Hematopoietic multipotent progenitor cell treated with erythropoietin and hydrocortisone succinate and interleukin-3 and kit ligand, for 17 days (in vitro differentiated cells): ENCODE measurements around the gene SOHLH2.

ENCODE experiments used
- DNase-seq: peaks from one replicate; pipeline ENCODE4 v3.0.0-alpha.2; 2015; ENCODE audit warnings: low spot score

Gene SOHLH2

DNA sequence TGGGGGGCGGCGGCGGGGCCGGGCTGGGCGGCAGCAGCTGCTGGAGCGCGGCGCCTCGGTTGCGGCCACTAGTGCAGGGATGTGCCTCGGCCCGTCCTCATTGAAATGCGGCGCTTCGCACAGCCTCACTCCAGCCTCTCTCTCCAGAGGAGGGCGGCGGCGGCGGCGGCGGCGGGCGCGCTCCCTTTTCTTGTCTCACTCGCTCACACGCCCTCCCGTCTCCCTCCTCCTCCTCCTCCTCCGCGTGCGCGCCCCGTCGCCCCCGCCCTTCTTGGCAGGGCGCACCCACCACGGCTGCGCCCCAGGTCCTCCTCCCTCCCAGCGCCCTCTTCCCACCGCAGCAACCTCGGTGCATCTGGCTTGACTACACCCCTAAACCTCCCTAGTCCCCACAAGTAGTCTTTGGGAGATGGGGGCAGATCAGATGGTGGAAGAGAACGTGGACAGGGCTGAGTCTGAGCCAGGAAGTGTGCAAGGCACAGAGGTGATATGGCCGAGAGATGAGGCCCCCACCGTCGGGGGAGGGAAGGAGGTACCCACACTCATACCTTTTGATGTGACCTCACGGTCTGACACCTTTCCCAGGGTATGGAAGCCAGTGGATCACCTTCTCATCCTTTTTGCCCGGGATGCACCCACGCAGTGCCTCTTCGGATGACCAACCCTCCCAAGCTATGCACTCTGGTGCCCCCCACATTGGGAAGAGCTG, 83.0 kb downstream of the SOHLH2 start, which contains the start of gene DCLK1:
TSS of gene DCLK1 (minus strand) at position 161 of the 709 bp plus-strand sequence.
- no peak for DNase-seq

DNA sequence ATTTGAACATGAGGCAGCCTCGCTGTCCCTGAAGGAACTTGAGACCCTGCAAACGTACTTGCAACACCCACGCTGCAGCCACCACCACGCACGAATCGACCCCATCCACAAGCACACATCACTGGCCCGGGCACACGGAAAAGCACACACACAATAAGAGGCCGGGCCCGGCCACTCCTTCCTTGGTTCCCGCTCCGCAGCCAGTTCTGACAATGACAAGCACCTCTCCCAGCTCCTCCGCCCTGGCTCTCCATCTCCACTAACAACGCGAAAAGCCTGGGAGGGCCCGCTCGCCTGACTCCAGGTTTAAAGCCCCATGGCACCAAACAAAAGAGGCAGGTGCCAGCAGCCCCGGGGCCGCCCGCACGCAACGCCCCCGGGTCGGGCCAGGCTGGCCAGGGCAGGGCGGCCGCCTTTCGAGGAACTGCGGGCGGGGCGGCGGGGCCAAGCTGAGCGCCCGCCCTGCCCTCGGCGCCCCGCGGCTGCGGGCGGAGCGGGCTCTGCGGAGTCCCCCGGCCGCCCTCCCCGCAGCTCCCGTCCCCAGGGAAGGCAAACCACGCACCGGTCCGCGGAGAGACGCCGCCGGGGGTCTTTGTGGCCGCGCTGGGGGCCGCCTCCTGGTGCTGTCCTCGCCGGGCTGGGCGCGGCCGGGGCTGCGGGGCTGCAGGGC, 83.7 kb downstream of the SOHLH2 start:
- DNase-seq, result no peak

DNA sequence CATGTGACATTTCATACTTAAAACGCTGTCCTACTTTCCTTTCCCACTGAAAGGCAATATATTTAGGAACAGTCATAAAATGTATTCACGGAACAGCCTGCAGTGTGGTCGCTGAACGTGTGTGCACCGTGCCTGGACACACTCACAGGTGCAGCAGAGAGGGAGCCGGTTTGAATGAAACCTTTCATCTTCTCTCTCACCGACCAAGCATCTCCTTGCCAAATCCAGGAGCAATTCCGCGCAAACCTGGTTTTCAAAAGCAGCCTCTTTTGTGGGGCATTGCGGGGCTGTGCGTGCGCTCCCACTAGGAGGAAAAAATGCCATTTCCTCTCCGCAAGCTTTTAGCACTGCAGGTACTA, 84.2 kb downstream of the SOHLH2 start:
- DNase-seq, result no peak

DNA sequence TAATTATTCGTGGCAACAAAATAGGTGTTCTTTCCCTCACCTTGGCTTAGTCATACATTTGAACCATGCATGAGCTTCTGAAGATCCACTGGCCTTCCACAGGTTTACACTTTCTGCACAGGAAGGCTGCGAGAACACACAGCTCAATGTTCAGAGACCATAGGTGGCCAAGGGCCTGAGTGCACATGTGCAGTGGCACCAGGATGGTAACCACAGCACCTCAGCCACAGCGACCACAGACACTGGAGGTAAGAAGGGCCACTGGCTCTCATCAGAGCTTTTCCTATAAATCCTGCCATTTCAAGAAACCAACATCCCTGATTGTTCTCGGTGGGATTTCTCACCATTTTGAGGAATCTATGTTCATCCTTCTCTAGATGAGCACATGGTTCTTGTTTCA, 84.8 kb downstream of the SOHLH2 start:
- DNase-seq, result no peak

DNA sequence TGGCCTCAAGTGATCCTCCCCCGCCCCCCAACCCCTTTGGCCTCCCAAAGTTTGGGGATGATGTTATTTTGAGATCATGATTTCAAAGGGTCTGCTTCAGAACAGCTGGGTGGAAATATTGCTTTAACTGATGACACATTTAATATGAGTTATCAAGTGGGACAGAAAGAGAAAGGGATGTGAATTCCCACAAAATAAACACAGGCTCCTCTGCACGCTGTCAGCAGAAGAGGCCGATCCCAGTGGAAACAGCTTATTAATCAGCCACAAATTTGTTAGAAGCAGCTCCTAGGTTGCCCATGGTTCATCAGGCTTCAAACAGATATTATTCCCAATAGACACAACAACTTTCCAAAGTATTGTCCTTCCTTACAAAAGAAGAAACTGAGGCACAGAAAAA, 87.9 kb downstream of the SOHLH2 start:
- no peak for DNase-seq

DNA sequence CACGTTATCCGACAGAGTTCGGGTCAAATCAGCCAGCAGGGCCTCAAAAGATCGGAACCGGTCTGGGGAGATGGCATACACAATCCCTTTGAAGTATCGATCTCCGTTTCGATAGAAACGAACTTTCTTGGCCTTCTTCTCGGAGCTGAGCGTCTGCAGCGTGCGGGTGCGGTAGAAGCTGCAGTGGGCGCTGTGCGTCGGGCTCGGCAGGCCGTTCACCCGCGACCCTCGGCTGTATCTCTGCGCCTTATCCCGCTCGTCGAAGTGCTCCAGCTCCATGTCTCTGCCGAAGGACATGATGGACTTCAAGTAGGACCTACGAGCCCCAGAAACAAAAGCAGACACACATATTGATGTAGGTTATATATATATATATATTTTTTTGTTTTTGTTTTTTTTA, 88.5 kb downstream of the SOHLH2 start:
- no peak for DNase-seq

DNA sequence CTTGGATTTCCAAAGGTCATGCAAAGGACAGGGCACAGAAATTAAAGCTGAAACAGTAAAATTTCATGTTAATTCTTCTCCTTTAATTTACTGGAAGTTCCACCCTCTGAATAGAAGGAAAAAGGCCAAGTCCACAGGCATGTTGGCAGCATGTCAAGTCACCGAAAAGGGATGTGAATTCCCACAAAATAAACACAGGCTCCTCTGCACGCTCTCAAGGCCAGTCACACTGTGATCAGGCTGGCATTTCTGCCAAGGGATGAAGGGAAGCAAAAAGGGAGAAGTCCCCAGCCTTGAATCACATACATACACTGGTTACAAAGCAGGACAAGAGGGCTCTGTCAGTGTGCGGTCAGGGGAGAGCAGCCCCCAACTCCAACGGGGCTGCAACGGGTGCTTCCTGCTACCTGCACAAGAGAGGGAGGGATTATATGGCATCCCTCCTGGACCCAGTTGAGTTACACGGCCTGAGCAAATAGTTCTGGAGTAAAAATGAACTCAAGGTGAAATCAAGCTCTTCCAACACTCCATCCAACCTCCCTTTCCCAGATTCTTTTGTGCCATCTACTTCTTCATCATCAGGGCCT, 90.0 kb downstream of the SOHLH2 start:
- no peak for DNase-seq
